ENCODE data around the gene DBP. TPM values are rescaled to one million over a fixed set of nuclear protein-coding genes. Genes with fewer than 3 reads are reported as not detected.
A peak's percentile ranks its signal among the peaks of the same experiment; 100 is the strongest.

The DBP gene
- total RNA-seq, 1 experiment from 2014 or later: 12.6 TPM

DNA sequence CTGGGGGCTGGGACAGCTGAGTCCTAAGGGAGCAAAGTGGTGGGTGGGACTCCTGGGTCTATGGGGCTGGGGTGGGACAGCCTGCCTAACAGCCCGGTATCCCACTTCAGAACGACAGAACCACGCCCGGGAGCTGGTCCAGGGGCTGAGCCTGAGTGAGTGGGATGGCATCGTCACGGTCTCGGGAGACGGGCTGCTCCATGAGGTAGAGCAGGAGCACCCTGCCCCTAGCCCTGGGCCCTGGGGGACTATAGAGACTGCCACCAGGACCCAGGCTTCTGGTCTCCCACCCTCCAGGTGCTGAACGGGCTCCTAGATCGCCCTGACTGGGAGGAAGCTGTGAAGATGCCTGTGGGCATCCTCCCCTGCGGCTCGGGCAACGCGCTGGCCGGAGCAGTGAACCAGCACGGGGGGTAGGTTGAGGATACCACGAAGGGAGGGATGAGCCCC, 9.3 kb downstream of the DBP start:
- Histone ChIP-seq H3K9me3 (ENCODE audit: control insufficient read depth, low read depth, low read length) (no peaks in the 10 kb centered on the region), H3K9ac (ENCODE audit: extremely low read depth, insufficient read length, low read length) (no peak overlapping the region), H2BK20ac (ENCODE audit: low read depth, low read length, poor library complexity, severe bottlenecking) (no peak overlapping the region), H2BK5ac (ENCODE audit: insufficient read length, low read length) (no peak overlapping the region), H2BK120ac (ENCODE audit: low read depth, low read length, poor library complexity, severe bottlenecking) (no peak overlapping the region), H4K20me1 (ENCODE audit: control insufficient read depth, insufficient read depth, insufficient read length) (no peaks in the 10 kb centered on the region), H3T11ph (ENCODE audit: low read length) (no peak overlapping the region), H3K4me2 (ENCODE audit: insufficient read depth, insufficient read length, low read length) (no peak overlapping the region), H3K4me1 (ENCODE audit: insufficient read depth, low read length) (peaks cover 5% of the 10 kb centered on the region; the same call in 1 of the 2 replicates), H3K4ac (ENCODE audit: low read depth, low read length) (no peak overlapping the region), H3K56ac (ENCODE audit: insufficient read length, low read depth, low read length) (no peak overlapping the region), H3K79me2 (ENCODE audit: insufficient read depth, low read length) (peaks cover 4% of the 10 kb centered on the region; the same call in 1 of the 2 replicates), H3K23me2 (ENCODE audit: insufficient read length, low read depth, low read length, poor library complexity, severe bottlenecking) (peaks cover 19% of the 10 kb centered on the region), H2AFZ (ENCODE audit: low read length) (no peak overlapping the region), H2BK15ac (ENCODE audit: low read depth, low read length) (no peak overlapping the region), H3K23ac (ENCODE audit: insufficient read length, low read depth, low read length) (no peak overlapping the region), H4K5ac (ENCODE audit: insufficient read length, low read depth, low read length) (no peak overlapping the region), H3K79me1 (ENCODE audit: insufficient read depth, low read depth, low read length, poor library complexity, severe bottlenecking) (no peaks in the 10 kb centered on the region), H4K91ac (ENCODE audit: insufficient read length, low read depth, low read length) (no peak overlapping the region), H3K18ac (ENCODE audit: insufficient read length, low read depth, low read length) (no peak overlapping the region), H3K27me3 (ENCODE audit: insufficient read depth, low read length) (no peaks in the 10 kb centered on the region), H3K27ac (ENCODE audit: insufficient read length, low read depth, low read length) (no peak overlapping the region), H2BK12ac (ENCODE audit: insufficient read length, low read depth, low read length) (no peak overlapping the region), H4K8ac (replicated peaks; ENCODE audit: insufficient read length, low read depth, low read length) (no peak overlapping the region), H3K14ac (ENCODE audit: insufficient read depth, low read length) (no peak overlapping the region), H2AK5ac (ENCODE audit: insufficient read length, low read length) (no peak overlapping the region)
- Mint-ChIP-seq H3K27me3 (ENCODE audit: low read depth) (no peaks in the 10 kb centered on the region), H3K9me3 (no peaks in the 10 kb centered on the region; a peak in 1 of 5 replicates), H3K36me3 (ENCODE audit: insufficient read depth in 1 of 3, low read depth in 3 of 3) (peaks cover 5 to 26% (median 19%) of the 10 kb centered on the region in 3 experiments), H3K4me3 (no peak overlapping the region), H3K27ac (no peak overlapping the region; a peak in 1 of 7 replicates), H3K4me1 (peaks cover 34 to 45% of the 10 kb centered on the region in 2 experiments)
- no CpG with 5 or more reads among the region's 17 CpGs for WGBS (ENCODE audit: extremely low coverage, insufficient read length, low lambda C conversion rate)
- TF ChIP-seq, protein P1, sequence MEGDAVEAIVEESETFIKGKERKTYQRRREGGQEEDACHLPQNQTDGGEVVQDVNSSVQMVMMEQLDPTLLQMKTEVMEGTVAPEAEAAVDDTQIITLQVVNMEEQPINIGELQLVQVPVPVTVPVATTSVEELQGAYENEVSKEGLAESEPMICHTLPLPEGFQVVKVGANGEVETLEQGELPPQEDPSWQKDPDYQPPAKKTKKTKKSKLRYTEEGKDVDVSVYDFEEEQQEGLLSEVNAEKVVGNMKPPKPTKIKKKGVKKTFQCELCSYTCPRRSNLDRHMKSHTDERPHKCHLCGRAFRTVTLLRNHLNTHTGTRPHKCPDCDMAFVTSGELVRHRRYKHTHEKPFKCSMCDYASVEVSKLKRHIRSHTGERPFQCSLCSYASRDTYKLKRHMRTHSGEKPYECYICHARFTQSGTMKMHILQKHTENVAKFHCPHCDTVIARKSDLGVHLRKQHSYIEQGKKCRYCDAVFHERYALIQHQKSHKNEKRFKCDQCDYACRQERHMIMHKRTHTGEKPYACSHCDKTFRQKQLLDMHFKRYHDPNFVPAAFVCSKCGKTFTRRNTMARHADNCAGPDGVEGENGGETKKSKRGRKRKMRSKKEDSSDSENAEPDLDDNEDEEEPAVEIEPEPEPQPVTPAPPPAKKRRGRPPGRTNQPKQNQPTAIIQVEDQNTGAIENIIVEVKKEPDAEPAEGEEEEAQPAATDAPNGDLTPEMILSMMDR (conservative IDR thresholded peaks at IDR 0.05): no peak
- DNase-seq: peak; percentile 28
